ENCODE data around the gene KIF26B. TPM values are rescaled to one million over a fixed set of nuclear protein-coding genes. Genes with fewer than 3 reads are reported as not detected.
A peak's percentile ranks its signal among the peaks of the same experiment; 100 is the strongest.
"Not testable (repeated sequence)": the region's sequence is repeated elsewhere in the genome, so short reads cannot be mapped to it uniquely, and the experiment has no call there.

The KIF26B gene
- total RNA-seq, 1 donor from 2014 or later, result 2.1 TPM

GRCh38 chr1:245128381-245129101 is 26.2 kb upstream of the KIF26B start:
- no peaks in the 10 kb centered on the region for H3K27me3 ChIP-seq (ENCODE audit: control insufficient read depth, insufficient read depth, low read length)
- no peaks in the 10 kb centered on the region for H3K36me3 ChIP-seq (ENCODE audit: control insufficient read depth, insufficient read depth, low read length)
- H3K4me3 ChIP-seq (ENCODE audit: low read depth, low read length), result no peak overlapping the region
- DNase-seq (ENCODE audit: low read depth), result no peak
- TF ChIP-seq, protein P1, sequence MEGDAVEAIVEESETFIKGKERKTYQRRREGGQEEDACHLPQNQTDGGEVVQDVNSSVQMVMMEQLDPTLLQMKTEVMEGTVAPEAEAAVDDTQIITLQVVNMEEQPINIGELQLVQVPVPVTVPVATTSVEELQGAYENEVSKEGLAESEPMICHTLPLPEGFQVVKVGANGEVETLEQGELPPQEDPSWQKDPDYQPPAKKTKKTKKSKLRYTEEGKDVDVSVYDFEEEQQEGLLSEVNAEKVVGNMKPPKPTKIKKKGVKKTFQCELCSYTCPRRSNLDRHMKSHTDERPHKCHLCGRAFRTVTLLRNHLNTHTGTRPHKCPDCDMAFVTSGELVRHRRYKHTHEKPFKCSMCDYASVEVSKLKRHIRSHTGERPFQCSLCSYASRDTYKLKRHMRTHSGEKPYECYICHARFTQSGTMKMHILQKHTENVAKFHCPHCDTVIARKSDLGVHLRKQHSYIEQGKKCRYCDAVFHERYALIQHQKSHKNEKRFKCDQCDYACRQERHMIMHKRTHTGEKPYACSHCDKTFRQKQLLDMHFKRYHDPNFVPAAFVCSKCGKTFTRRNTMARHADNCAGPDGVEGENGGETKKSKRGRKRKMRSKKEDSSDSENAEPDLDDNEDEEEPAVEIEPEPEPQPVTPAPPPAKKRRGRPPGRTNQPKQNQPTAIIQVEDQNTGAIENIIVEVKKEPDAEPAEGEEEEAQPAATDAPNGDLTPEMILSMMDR (IDR thresholded peaks at IDR 0.05; ENCODE audit: insufficient read depth, low read length, severe bottlenecking), result no peak
- FAIRE-seq, result no peak

DNA sequence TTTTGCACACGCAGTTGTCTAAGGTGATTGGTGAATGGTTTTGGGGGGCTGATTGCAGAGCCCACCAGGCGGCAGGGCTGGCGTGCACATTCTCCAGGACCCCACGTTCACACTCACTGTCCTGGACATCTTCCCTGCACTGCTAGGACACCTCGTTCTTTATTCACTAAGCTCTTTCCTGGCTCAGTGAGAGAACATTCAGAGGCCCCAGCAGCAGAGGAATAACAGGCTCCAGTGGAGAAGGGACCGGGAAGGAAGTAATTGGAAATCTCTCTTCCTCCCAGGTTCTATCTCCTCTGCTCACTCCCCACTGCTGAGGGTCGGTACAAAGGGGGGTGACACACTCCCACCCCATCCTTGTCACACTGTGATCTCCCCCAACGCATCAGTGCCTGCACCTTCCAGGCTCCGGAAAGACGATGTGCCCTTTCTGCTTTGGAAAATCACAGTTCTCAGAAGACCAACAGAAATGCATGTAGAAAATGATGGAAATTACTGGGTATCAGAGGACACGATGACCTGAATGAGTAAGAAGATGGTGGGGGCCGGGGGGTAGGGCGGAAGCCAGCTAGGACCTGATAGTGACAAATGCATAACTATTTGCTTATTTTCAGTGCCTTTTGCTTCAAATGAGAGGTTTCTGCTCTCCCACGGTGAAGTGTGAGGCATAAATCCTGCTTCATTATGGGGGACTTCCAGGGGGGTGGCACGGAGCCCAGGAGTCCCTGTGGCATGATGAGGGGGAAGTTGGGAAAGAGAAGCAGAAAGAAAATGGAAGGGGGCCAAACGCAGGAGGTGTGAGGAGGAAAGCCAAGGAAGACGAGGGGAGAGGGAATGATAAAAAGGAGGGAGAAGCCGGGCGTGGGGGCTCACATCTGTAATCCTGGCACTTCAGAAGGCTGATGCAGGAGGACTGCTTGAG is 25.2 kb upstream of the KIF26B start:
- no peaks in the 10 kb centered on the region for H3K36me3 ChIP-seq (ENCODE audit: control insufficient read depth, insufficient read depth, low read length)
- peak; percentile 50 for FAIRE-seq
- DNase-seq (ENCODE audit: low read depth), result no peak
- no peaks in the 10 kb centered on the region for H3K27me3 ChIP-seq (ENCODE audit: control insufficient read depth, insufficient read depth, low read length)
- TF ChIP-seq, protein P1 (IDR thresholded peaks at IDR 0.05; ENCODE audit: insufficient read depth, low read length, severe bottlenecking), result no peak
- H3K4me3 ChIP-seq (ENCODE audit: low read depth, low read length), result no peak overlapping the region

DNA sequence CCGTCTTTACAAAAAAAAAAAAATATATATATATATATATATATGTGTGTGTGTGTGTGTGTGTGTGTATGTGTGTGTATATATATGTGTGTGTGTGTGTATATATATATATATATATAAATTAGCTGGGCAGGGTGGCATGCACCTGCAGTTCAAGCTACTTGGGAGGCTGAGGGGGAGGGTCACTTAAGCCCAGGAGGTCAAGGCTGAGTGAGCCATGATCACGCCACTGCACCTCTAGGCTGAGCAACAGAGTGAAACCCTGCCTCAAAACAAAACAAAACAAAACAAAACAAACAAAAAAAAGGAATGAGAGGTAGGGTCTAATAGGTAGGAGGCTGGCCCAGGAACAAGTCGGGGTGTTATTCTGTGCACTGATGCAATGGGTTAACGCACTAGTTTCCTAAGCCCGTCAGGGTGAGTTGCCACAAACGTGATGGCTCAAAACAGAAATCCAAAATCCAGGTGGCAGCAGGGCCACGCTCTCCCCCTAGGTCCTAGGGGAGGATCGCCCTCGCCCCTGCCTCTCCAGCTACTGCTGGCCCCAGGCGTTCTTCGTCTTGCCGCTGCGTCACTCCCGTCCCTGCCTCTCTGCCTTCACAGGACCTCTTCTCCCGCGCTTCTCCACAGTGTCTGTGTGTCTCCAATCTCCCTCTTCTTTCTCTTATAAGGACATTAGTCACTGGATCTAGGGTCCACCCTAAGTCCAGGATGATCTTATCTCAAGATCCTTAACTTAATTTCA is 24.3 kb upstream of the KIF26B start:
- not testable (repeated sequence) for H3K4me3 ChIP-seq (ENCODE audit: low read depth, low read length); H3K27me3 ChIP-seq (ENCODE audit: control insufficient read depth, insufficient read depth, low read length); DNase-seq (ENCODE audit: low read depth); FAIRE-seq; H3K36me3 ChIP-seq (ENCODE audit: control insufficient read depth, insufficient read depth, low read length)

DNA sequence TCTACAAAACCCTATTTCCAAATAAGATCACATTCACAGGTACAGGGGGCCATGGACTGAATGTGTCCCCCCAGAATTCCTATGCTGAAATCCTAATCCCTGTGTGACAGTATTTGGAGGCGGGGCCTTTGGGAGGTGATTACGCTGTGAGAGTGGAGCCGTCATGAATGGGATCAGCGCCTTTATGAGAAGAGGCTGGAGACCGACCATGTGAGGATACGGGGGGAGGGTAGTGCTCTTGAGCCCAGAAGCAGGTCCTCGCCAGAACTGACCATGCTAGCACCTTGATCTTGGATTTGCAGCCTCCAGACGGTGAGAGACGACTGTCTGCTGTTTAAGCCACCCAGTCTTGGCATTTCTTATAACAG is 23.8 kb upstream of the KIF26B start:
- Histone ChIP-seq H3K36me3 (ENCODE audit: control insufficient read depth, insufficient read depth, low read length) (no peaks in the 10 kb centered on the region), H3K4me3 (ENCODE audit: low read depth, low read length) (no peak overlapping the region), H3K27me3 (ENCODE audit: control insufficient read depth, insufficient read depth, low read length) (no peaks in the 10 kb centered on the region)
- DNase-seq (ENCODE audit: low read depth), result no peak
- FAIRE-seq, result peak; percentile 32
- TF ChIP-seq, protein P1 (IDR thresholded peaks at IDR 0.05; ENCODE audit: insufficient read depth, low read length, severe bottlenecking), result no peak

- FAIRE-seq (no peak), DNase-seq (ENCODE audit: low read depth) (no peak)
- Histone ChIP-seq H3K4me3 (ENCODE audit: low read depth, low read length) (no peak overlapping the region), H3K36me3 (ENCODE audit: control insufficient read depth, insufficient read depth, low read length) (no peaks in the 10 kb centered on the region), H3K27me3 (ENCODE audit: control insufficient read depth, insufficient read depth, low read length) (no peaks in the 10 kb centered on the region)
- TF ChIP-seq, protein P1 (IDR thresholded peaks at IDR 0.05; ENCODE audit: insufficient read depth, low read length, severe bottlenecking), result no peak
These were observed 22.0 kb upstream of the KIF26B start for GRCh38 chr1:245132771-245133170.

All from bronchial epithelial cell (primary cell).